Measurements from ENCODE around the gene TIGD7.

- TF ChIP-seq, protein P1, sequence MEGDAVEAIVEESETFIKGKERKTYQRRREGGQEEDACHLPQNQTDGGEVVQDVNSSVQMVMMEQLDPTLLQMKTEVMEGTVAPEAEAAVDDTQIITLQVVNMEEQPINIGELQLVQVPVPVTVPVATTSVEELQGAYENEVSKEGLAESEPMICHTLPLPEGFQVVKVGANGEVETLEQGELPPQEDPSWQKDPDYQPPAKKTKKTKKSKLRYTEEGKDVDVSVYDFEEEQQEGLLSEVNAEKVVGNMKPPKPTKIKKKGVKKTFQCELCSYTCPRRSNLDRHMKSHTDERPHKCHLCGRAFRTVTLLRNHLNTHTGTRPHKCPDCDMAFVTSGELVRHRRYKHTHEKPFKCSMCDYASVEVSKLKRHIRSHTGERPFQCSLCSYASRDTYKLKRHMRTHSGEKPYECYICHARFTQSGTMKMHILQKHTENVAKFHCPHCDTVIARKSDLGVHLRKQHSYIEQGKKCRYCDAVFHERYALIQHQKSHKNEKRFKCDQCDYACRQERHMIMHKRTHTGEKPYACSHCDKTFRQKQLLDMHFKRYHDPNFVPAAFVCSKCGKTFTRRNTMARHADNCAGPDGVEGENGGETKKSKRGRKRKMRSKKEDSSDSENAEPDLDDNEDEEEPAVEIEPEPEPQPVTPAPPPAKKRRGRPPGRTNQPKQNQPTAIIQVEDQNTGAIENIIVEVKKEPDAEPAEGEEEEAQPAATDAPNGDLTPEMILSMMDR (conservative IDR thresholded peaks at IDR 0.05 in 1 of 2, IDR thresholded peaks at IDR 0.05 in 1 of 2; ENCODE audit: extremely low read depth in 1 of 2, insufficient read depth in 1 of 2, low read depth in 1 of 2, low read length in 2 of 2), result no peak
- no peak for TF ChIP-seq EZH2 (IDR thresholded peaks at IDR 0.05; ENCODE audit: borderline replicate concordance, low read length)
Observed at GRCh38 chr16:3328104-3328503, 22.9 kb upstream of the TIGD7 start.
